Measurements from ENCODE around the gene RND3.

RND3 gene

DNA sequence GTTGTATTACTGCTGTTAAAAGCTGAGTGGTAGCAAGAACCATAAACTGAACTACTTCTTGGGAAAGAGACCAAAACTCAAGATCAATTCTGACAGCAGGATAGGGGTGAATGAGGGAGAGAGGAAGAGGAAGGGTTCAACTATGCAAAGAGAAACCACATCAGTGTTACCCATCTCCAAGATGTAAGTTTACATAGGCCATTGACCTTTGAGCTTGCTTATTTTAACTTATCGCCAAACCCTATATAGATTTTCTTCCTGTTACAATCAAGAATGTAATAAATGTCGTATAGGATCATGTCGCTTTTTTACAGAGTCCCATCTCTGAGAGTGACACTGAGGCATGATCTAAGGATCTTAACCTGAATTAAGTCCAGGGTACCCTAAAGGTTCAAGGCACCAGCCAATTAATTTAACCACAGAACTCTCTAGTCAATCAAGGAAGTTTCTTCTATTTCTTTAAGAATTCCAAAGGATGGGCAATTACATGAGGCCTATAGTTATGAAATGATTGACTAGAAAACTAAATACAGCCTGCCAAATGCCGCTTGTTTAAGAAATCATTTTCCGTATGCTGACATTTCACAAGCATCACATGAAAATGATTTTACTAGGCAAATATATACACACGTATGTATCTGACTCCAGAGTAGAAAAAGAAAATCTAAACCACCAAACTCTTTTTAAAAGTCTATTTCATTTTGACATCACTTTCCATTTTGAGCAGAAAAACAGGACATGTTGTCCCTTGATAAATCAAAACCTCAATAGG lies 11.8 kb downstream of the RND3 start:
- no peak for DNase-seq

DNA sequence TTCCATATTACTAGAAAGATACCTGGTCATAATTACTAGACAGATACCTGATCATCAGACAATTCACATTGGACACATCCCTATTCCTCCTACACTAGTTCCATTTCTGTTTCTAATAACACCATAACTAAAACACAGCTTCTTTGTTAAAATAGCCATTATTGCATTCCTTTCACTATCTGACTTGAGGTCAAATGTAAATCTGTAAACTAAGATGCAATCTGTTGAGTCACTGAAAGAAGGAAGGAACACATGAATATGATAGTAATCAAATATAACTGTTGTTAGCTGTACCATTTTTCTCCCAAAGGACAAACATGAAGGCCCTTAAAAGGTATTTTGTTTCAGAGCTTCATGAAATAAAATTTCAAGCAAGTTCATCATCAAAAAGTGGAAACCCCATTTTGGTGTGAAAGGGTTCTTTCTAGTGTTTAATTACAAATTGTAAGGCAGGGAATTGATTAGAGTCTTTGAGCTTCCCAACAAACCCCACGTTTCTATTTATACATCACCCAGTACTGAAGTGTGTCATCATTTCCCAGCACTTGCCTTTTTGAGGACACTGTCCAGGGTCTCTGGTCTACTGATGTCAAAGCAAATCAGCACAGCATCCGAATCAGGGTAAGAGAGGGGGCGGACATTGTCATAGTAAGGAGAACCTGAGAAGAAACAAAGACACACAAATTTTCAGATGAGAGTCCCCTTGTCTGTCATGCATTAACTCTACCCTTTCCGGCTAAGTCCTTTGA lies 13.0 kb downstream of the RND3 start:
- DNase-seq, result no peak

DNA sequence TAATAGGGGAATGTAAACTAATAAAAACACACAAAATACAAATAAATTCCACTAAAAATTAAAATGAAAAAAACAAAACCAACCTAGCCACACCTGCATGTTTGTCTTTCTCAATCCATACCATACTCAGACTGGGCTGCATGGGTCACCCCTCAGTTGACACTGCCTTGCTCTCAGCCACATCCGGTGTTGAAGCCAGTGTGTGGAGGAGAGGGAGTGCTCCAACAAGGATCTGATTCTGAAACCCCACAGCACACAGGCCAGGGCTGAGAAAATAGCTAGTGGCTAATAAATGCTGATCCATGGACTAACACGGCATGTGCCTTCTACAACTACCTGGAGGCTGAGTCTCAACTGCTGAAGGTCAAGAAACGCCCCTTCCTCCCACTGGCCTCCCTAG lies 13.7 kb downstream of the RND3 start:
- no peak for DNase-seq

DNA sequence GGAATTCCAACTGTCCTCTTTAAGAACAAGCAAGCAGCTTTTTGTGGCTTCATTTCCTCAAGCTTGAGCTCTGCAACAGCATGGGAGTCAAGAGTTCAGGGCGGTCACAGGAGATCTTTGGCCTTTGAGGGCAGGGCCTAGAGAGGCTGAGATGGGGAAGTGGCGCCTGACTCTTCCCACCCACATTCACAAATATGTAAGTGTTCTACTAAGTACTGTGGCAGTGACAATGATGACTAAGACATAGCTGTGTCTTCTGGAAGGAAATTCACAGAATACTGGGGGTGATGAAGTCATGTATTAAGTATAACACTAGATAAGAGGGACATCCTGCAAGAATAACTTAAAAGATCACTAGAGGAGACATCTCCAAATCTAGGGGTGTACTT lies 15.0 kb downstream of the RND3 start:
- DNase-seq, result no peak

DNA sequence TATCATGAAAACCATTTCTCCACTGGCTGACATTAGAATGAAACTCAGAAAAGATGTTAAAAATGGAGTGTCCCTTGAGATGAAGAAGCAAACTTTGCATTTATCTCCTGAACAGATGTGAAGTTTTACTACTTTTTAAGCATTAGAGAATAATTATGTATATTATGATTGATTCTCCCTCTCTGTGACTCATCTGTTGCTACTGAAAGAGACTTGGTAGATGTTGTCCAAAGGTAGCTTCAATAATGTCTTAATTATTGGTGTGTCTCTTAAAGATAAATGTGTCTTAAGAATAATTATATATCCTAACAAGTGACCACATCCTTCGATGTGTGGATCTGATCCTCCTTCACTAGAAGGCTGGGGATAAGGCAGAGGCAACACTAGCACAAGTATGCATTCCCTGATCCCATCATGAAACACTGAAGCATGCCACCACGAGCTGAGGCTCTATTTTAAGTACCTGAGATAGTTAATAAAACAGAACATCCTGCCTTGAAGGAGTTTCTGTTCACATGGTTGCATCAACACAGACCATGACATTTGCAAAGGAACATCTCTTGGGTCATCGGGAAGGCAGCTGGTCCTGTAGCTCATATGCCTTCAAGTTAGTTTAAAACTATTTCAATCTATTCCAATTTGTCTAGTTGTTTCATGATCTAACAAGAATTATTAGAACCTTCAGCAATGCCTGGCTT lies 15.5 kb downstream of the RND3 start:
- no peak for DNase-seq

DNA sequence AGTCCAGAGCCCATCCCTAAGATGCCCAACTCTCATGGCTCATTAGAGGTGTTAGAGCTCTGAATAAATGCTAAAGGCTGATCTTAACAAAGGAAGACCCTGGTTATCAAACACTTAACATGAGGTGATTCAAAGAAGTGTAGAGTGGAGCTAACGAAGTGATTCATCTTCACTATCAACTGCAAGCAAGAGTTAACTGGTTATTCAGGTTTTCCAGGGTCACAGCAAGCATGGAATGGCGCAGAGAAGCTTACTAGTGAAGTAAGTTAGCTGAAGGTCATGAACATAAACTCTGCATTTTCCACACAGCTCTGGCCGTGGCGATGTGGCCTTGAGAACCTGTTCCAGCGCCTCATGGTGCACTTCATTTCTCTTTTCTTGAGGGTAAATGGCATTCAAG lies 17.0 kb downstream of the RND3 start:
- DNase-seq, result no peak

DNA sequence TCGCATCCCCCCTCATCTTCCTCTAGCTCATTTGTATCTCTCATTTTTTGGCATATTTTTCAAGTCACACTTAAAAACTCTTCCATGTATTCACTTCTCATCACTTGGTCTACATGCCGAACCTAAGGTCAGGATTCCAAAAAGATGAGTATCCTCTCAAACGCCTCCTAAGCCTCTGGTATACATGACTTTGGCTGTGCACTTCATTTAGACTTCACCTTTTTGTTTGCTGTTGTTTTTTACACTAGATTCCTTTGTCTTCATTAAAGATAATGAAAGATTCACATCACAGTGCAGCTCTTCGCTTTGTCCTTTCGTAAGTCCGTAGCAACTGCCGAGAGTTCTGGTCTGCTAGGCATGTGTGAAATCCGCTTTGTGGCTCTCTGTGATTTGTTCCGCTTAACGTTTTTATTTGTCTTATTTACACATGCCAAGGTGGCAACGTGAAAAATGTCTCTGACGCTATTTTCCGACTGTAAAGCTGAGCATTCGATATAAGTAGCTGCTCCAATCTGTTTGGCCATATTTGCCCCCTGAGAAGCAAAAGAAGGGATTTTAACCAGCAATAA lies 17.7 kb downstream of the RND3 start:
- no peak for DNase-seq

DNA sequence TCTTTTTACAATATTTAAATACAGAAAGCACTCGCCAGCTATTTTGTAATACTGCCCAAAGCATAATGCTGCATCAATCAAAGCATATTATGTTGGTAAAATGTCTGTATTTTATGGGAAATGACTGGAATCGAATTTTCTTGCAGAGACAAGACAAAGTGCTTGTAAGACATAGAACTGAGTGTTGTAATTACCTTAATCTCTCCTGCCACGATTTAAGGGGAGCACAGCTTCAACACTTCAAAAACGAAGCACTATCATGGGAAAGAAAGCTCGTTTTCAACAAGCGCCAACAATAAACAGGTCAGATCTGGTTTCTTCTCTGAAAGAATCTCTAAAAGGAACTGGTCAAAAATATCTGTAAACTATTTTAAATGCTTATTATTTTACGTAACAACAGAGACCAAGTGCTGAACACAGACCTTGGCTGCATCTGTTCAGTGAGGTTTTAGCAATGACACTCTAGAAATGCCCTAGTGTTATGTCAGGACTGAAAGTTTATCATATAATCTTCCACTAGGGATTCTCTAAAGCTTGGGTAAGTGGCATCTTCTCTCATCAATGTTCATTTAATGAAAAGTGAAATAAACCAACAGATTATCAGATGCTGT lies 19.0 kb downstream of the RND3 start:
- no peak for DNase-seq

DNA sequence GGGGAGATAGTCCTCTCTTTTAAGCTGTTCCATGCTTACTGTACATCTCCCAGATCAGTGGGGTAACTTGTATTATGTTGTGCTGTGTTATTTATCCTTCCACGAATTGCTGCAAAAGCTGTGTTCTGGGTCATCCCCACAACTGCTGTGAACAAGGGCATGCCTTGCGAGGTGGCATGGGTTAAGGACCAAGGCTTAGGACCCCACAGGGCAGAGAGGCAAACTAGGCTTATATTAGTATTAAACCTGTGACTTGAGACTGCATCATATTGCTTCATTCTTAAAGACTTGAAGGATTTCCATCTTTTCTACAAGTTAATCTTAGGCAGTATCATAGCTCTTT lies 19.9 kb downstream of the RND3 start:
- no peak for DNase-seq

DNA sequence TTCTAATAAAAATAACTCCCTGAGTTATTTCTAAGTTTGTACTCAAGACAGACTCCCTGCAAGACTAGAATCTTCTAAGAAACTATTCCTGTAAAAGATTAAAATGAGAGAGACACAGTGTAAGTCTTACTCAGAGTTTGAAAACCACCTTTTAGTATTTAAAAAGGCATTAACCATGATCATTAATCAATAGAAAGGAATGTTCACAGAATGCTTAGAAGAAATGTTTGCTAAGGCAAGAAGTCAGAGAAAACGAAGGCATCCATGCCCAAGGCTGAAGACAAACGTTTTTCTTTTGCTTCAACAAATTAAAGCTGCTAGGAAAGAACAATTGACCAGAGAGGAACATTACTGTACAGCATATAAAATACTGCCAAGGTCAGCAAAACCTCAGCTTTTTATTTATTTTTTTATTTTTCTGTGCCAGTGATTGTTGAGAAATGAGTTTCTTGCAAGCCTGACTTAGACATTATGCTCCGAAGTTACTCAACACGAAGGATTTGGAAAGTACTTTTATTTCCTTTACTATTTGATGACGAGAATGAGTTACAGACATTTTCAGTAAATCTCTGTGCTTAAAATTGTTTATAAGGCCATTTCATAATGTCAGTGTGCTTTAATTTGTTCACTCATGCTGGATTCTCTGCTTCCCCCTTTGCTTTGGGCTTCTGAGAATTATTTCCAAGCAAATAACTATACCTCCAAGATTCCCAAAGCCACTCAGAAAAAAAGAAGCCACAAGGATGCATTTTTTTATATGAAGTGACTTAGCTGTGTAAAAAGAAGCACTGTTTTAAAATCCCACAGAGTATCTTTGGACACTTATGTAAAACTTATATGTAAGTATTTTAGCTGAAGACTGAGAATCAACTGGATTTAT lies 20.5 kb downstream of the RND3 start:
- no peak for DNase-seq

DNA sequence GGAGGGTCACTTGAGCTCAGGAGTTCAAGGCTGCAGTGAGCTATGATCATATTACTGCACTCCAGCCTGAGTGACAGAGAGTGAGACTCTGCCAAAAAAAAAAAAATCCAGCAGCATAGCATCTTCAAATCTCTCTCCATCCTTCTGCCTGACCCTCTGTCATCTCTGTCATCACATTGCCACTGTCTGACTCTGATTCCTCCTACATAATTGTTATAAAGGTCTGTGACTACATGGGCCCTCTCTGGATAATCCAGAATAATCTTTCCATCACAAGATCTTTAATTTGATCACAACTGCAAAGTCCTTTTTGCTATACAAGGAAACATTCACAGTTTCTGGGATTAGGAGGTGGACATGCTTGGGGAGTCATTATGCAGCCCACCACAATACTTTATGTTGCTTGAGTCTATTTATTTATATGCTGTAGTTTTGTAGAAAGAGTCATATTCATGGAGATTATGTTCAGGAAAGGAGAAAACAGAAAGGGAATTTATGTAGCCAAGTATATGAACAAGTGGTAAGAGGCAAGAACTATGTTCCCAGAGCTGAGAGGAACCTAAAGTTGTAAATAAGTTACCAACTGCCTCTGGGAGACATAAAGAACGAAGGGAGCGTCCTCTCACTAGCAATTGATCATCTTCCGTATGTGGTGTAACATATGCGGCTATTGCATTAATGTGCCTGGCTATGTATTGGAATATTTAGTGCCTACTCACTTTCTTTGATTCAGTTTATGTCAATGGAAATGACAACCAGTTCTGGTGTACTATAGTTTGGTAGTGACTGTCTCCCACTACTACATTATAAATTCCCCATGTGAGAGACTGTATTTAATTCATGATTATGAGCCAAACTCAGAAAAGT lies 21.5 kb downstream of the RND3 start:
- no peak for DNase-seq

DNA sequence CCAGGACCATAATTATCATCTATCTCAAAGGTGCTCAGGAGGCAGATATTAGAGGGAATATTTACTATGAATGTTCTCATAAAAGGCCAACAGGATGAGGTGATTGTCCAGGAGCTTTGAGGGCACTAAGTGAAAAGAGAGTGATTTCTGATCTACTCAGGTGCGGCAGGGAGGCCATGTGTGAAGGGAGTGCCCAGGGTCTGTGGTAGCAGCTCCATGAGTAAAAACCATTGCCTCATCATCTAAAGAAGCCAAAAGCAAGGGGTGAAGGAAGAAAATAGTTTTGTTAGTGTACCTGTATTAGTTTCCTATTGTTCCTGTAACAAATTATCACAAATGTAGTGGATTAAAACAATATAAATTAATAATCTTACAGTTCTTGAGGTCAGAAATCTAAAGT lies 22.5 kb downstream of the RND3 start:
- no peak for DNase-seq

DNA sequence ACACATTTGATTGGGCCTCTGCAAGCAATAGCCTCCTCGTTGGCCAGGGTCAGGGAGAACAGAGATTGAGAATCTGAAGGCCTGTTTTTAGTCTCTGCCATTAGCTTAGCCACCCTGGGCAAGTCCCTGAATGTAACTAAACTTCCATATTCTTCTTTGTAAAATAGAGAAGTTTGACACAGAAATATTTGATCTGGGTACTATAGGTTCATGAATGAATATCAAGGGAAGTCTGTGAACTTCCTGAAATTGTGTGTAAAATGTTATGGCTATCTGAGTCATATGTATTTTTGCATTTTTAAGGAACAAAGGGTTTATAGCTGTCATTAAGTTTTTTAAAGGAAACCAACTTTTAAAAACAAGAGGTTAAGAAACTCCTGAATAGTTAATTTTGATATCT lies 23.2 kb downstream of the RND3 start:
- no peak for DNase-seq

DNA sequence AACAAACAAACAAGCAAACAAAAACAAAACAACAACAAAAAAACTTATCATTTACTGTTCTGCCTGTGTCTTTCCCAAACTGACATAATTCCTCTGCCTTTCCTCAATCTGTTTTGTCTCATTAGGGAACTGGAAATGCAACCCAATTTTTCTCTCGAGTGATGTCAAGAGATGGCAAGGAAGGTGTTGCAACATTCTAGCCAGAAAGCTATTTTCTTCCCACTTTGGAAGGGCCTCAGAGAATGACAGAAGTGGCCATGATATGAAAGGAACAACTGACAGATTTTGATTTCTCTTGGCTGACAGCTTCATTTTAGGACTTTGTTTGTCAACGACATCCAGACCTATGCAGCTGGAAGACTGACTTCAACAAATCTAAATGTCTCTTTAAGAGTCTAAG lies 24.7 kb downstream of the RND3 start:
- DNase-seq, result no peak

DNA sequence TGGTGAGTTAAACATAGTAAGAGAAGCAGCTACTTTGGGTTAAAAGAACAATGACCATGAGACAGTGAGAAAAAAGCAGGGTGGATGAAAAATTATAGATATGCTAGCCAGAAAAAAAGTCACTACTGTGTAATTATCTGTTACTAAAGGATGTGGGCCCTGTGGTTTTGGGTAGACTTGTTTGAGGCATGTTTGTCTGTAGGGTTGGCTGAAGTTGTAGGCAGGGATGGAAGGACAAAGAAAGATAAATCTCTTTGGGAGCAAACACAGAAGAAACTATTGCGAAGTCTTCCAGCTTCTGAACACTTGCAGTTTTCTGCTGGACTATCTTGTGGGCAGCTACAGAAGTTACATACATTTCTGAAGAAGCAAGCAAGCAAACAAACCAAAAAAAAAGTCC lies 28.2 kb downstream of the RND3 start:
- DNase-seq, result no peak

DNA sequence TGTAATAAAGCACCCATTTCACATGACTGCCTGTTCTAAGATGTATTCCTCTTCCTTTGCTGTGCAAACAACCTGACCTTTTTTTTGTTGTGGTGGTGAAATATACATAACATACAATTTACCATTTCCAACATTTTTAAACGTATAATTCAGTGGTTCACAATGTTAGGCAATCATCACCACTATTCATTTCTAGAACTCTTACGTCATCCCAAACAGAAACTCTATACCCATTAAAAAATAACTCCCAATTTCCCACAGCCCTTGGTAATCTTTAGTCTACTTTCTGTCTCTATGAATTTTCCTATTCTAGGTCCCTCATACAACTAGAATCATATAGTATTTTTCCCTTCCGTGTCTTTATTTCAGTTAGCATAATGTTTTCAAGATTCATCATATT lies 36.7 kb downstream of the RND3 start:
- no peak for DNase-seq

DNA sequence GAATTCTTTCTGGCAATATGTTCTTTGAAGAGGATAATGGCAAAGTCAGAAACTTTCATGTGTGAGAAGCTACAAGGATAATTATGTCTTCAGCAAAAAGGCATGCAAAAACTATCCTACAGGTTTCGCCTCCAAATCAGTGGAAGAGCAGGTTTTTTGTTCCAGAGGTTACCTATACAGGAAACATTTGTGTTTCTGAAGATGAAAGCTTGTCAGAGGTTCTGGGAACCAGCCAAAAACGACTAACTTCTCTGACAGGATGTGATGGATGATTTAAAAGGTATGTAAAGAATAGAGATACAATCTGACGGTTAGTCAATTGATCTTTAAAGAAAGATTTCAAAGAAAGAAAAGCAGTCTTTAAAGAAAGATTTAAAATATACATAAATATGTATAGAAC lies 37.6 kb downstream of the RND3 start:
- DNase-seq, result no peak

DNA sequence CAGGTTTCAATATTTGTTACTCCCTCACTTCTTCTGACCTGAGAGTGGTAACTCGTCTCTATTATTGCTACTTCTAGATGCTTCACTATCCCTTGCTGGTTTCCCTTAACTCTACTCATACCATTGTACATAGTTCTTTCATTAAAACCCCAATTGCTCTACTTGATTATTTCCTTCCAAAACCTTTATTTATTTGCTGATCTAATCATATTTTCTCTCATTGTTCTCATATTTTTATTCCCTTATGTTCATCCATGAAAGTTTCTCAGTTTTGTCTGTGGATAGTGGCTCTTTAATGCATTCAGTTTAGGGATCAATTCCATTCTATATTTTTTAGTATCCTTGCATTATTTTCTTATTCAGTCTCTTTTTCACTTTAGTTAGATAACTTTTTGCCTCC lies 42.1 kb downstream of the RND3 start:
- DNase-seq, result no peak

DNA sequence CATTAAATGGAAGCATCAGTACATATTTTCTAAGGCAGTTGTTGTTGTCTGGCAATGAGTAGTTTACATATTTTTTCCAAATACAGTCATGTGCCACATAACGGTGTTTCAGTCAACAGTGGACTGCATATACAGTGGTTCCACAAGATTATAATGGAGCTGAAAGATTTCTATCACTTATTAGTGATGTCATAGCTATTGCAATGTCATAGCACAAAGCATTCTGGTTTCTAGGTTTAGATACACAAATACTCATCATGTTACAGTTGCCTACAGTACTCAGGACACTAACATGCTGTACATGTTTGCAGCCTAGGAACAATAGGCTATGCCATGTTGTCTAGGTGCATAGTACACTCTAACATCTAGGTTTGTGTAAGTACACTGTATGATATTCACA lies 45.0 kb downstream of the RND3 start:
- DNase-seq, result no peak

DNA sequence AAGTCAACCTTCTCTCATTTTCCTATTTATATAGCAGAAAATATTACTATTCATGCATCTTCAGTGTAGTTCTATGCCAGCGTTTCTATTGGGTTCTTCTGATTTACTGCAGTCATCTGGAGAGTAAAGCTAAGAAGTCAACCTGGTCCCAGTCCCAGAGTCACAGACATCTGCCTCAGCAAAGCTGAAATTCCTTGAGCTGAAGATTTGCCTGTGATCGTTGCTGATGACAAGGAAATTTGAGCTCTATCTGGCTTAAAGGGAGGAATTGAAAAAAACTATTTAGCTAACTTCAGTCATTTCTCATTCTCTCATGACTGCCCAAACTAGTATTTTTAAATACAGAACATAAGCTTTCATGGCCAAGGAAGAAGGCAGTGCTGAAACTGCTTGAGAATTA lies 45.7 kb downstream of the RND3 start:
- DNase-seq, result no peak

DNA sequence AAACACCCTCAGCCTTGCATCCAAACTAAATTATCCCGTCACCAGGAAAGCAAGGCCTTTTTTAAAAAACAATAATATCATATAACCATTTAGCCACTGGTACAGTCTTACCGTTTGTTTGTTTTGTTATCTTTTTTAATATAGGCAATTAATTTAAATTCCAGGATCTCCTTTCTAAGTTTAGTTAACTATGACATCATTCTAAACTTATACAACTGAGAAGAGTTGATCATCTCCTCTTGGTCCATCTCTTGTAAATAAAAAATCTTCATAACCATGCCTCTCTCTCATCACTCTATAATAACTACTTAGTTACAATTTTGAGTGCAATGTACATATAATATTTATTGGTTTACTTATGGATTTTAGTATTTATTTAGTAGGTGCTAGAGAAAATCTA lies 46.2 kb downstream of the RND3 start:
- no peak for DNase-seq

All from activated CD4-positive, alpha-beta T cell treated with anti-CD3 and anti-CD28 coated beads for 48 hours (primary cell).